ENCODE data around the gene OGT.

OGT gene

DNA sequence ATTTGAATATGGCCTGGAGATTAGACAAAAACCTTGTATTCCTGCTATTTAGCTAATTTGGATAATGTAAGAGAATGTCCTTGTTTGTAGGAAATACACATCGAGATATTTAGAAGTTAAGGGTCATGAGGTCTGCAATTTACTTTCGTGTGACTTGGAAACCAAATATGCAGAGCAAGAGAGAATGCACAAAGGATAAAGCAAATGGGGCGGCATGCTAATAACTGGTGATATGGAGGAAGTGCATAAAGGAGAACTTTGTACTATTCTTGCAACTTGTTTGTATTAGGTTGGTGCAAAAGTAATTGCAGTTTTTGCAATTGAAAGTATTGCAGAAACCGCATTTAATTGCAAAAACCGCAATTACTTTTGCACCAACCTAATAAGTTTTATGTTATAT, 92.6 kb downstream of the OGT start:
- DNase-seq = no peak

Measured in CD4-positive, alpha-beta T cell treated with Interleukin-4 for 4 hours (primary cell).